Caco-2 (cell line): ENCODE data around the gene KCTD17. TPM values are rescaled to one million over a fixed set of nuclear protein-coding genes. Genes with fewer than 3 reads are reported as not detected.
A peak's percentile ranks its signal among the peaks of the same experiment; 100 is the strongest.

Experiments used
- BruUV-seq: library from RNA; stranded (reverse); fragments of 400-500 nt; replicated peaks from 2 replicates; lab custom pipeline; 2021; lab: Mats Ljungman, UMichigan
- CTCF ChIA-PET: fragments of 300-600 bp; sonication (Branson Sonifier 250); formaldehyde crosslinking; loops from one replicate; lab custom pipeline; 2022; ENCODE audit warnings: antibody characterized with exemption; lab: Charles Lee
- POLR2A ChIA-PET: fragments of 300-600 bp; sonication (Branson Sonifier 250); formaldehyde crosslinking; loops from one replicate; lab custom pipeline; 2022; ENCODE audit warnings: antibody characterized with exemption; lab: Charles Lee
- DNase-seq, 2 experiments: peaks; one replicate each; pipeline versions ENCODE4 v3.0.0 to v3.0.0-alpha.2; 2020 to 2022
- H3K27me3 ChIP-seq: replicated peaks from 2 replicates; pipeline ENCODE4 v1.6.0; 2011; ENCODE audit warnings: low read length; ENCODE audit not compliant: control insufficient read depth, insufficient read depth
- H3K36me3 ChIP-seq: 2 replicates; pipeline ENCODE4 v1.5.1; 2011; ENCODE audit warnings: low read length; ENCODE audit not compliant: control insufficient read depth, insufficient read depth
- H3K4me1 ChIP-seq: fragments of 250-450 bp; sonication (Bioruptor Pico); 2 replicates; pipeline ENCODE4 v1.5.1; 2020; ENCODE audit warnings: mild to moderate bottlenecking
- H3K4me3 ChIP-seq: 2 replicates; pipeline ENCODE4 v1.5.1; 2011; ENCODE audit warnings: low read depth, mild to moderate bottlenecking, control low read depth, low read length
- H3K9me3 ChIP-seq: fragments of 250-450 bp; sonication (Bioruptor Pico); 2 replicates; pipeline ENCODE4 v1.5.1; 2020; ENCODE audit warnings: mild to moderate bottlenecking, moderate library complexity
- H3K27ac Mint-ChIP-seq: one replicate; pipeline ENCODE4 v1.8.0; 2022; ENCODE audit warnings: mixed read lengths; ENCODE audit not compliant: unreplicated experiment
- H3K27me3 Mint-ChIP-seq: one replicate; pipeline ENCODE4 v1.8.0; 2022; ENCODE audit warnings: mixed read lengths; ENCODE audit not compliant: insufficient read depth, unreplicated experiment
- H3K36me3 Mint-ChIP-seq: one replicate; pipeline ENCODE4 v1.8.0; 2022; ENCODE audit warnings: mild to moderate bottlenecking, mixed read lengths; ENCODE audit not compliant: insufficient read depth, unreplicated experiment
- H3K4me1 Mint-ChIP-seq: one replicate; pipeline ENCODE4 v1.8.0; 2022; ENCODE audit warnings: low read depth, mixed read lengths; ENCODE audit not compliant: unreplicated experiment
- H3K4me3 Mint-ChIP-seq: one replicate; pipeline ENCODE4 v1.8.0; 2022; ENCODE audit warnings: mild to moderate bottlenecking, moderate library complexity, mixed read lengths; ENCODE audit not compliant: unreplicated experiment
- H3K9me3 Mint-ChIP-seq: one replicate; pipeline ENCODE4 v1.8.0; 2022; ENCODE audit warnings: mixed read lengths; ENCODE audit not compliant: unreplicated experiment
- CTCF ChIP-seq, 2 experiments: fragments of 200-600 bp in 1 of 2; IDR thresholded peaks; 1 replicate in 1 of 2; 2 replicates in 1 of 2; pipeline versions ENCODE4 v1.5.1 to v1.8.0; 2011 to 2022; ENCODE audit warnings: antibody characterized with exemption in 1 of 2, control low read depth in 1 of 2, inconsistent platforms in 1 of 2, low read depth in 1 of 2, low read length in 1 of 2, mild to moderate bottlenecking in 1 of 2, moderate library complexity in 1 of 2; ENCODE audit not compliant: insufficient read depth in 1 of 2, severe bottlenecking in 1 of 2, unreplicated experiment in 1 of 2
- intact Hi-C: fragments of 100-400 bp; cut with micrococcal nuclease; formaldehyde crosslinking; loops from one replicate; pipeline ENCODE4 v1.10.0; 2022; ENCODE audit not compliant: unreplicated experiment
- total RNA-seq: library from RNA; stranded (reverse); gene quantifications from 2 replicates; pipeline ENCODE4 v1.2.3, GENCODE V29; 2022

The KCTD17 gene
- total RNA-seq, 1 experiment from 2014 or later, result 19.8 TPM

- BruUV-seq, result no TSS peak
- Mint-ChIP-seq H3K27ac (no peak overlapping the region), H3K4me1 (peaks cover 22% of the 10 kb centered on the region), H3K9me3 (no peaks in the 10 kb centered on the region), H3K36me3 (no peaks in the 10 kb centered on the region), H3K27me3 (no peaks in the 10 kb centered on the region), H3K4me3 (no peak overlapping the region)
- TF ChIP-seq CTCF (IDR thresholded peaks at IDR 0.05; ENCODE audit: insufficient read depth in 1 of 2, low read depth in 1 of 2, low read length in 1 of 2, severe bottlenecking in 1 of 2, unreplicated experiment in 1 of 2), result no peak
- H3K4me3 ChIP-seq, result no peak overlapping the region
- no peak for DNase-seq
- CTCF ChIA-PET, result no interaction called here
- H3K36me3 ChIP-seq, result no peaks in the 10 kb centered on the region
- H3K27me3 ChIP-seq, result no peaks in the 10 kb centered on the region
- H3K9me3 ChIP-seq, result no peaks in the 10 kb centered on the region
- POLR2A ChIA-PET, result no interaction called here
- H3K4me1 ChIP-seq, result peaks cover 25% of the 10 kb centered on the region
- intact Hi-C loops, result no loop called here
Observed at GRCh38 chr22:37105990-37106389, 54.4 kb downstream of the KCTD17 start.

- H3K9me3 Mint-ChIP-seq, result no peaks in the 10 kb centered on the region
- no peak overlapping the region for H3K4me3 ChIP-seq
- H3K36me3 Mint-ChIP-seq, result no peaks in the 10 kb centered on the region
- no peak overlapping the region for H3K27ac Mint-ChIP-seq
- H3K4me1 ChIP-seq, result peaks cover 25% of the 10 kb centered on the region
- no peaks in the 10 kb centered on the region for H3K36me3 ChIP-seq
- H3K9me3 ChIP-seq, result no peaks in the 10 kb centered on the region
- H3K27me3 Mint-ChIP-seq, result no peaks in the 10 kb centered on the region
- no peaks in the 10 kb centered on the region for H3K27me3 ChIP-seq
- no TSS peak for BruUV-seq
- ChIA-PET CTCF (no interaction called here), POLR2A (no interaction called here)
- intact Hi-C loops, result no loop called here
- peaks cover 22% of the 10 kb centered on the region for H3K4me1 Mint-ChIP-seq
- TF ChIP-seq CTCF (IDR thresholded peaks at IDR 0.05; ENCODE audit: insufficient read depth in 1 of 2, low read depth in 1 of 2, low read length in 1 of 2, severe bottlenecking in 1 of 2, unreplicated experiment in 1 of 2), result no peak
- no peak overlapping the region for H3K4me3 Mint-ChIP-seq
- DNase-seq, result peak in 1 of 2 experiments; percentile 23
Observed at GRCh38 chr22:37107816-37108621, 56.5 kb downstream of the KCTD17 start.

- BruUV-seq, result no TSS peak
- H3K27me3 Mint-ChIP-seq, result no peaks in the 10 kb centered on the region
- peak; percentile 44 to 67 for DNase-seq
Observed at GRCh38 chr22:37109242-37109917, 57.8 kb downstream of the KCTD17 start, which contains the start of gene TMPRSS6. Gene TMPRSS6, minus strand, starts transcription at chr22:37109713. Its CDS starts 6,296 bp downstream, at chr22:37103417.

More at GRCh38 chr22:37109242-37109917, 57.8 kb downstream of the KCTD17 start, which contains the start of gene TMPRSS6:
- H3K9me3 Mint-ChIP-seq, result no peaks in the 10 kb centered on the region
- peaks cover 15% of the 10 kb centered on the region for H3K4me1 Mint-ChIP-seq
- peaks cover 25% of the 10 kb centered on the region for H3K4me1 ChIP-seq
- H3K27ac Mint-ChIP-seq, result peak within 1 kb of the TSS; percentile 14
- ChIA-PET CTCF (no interaction called here), POLR2A (interaction anchor here (0.6 kb wide), 1 partner anchor 63 kb away, joined by 10 read pairs; no protein-coding TSS in a partner anchor)
- H3K27me3 ChIP-seq, result no peaks in the 10 kb centered on the region
- TF ChIP-seq CTCF (IDR thresholded peaks at IDR 0.05; ENCODE audit: insufficient read depth in 1 of 2, low read depth in 1 of 2, low read length in 1 of 2, severe bottlenecking in 1 of 2, unreplicated experiment in 1 of 2), result no peak
- no peaks in the 10 kb centered on the region for H3K36me3 Mint-ChIP-seq
- H3K4me3 Mint-ChIP-seq, result no peak within 1 kb of the TSS
- no peaks in the 10 kb centered on the region for H3K9me3 ChIP-seq
- no peaks in the 10 kb centered on the region for H3K36me3 ChIP-seq
- no peak within 1 kb of the TSS for H3K4me3 ChIP-seq
- intact Hi-C loops, result no loop called here
